HL-60/S4 treated with retinoic acid at 250 ng/mL for 4 days and 3 days (cell line): ENCODE data around the gene IL12A.

ENCODE experiments used
- in situ Hi-C: fragments of 300-500 bp; cut with MboI; formaldehyde crosslinking; loops from 2 replicates; pipeline ENCODE4 v1.7.0; 2022; ENCODE audit warnings: low sequenced_read_pairs

The IL12A gene

DNA sequence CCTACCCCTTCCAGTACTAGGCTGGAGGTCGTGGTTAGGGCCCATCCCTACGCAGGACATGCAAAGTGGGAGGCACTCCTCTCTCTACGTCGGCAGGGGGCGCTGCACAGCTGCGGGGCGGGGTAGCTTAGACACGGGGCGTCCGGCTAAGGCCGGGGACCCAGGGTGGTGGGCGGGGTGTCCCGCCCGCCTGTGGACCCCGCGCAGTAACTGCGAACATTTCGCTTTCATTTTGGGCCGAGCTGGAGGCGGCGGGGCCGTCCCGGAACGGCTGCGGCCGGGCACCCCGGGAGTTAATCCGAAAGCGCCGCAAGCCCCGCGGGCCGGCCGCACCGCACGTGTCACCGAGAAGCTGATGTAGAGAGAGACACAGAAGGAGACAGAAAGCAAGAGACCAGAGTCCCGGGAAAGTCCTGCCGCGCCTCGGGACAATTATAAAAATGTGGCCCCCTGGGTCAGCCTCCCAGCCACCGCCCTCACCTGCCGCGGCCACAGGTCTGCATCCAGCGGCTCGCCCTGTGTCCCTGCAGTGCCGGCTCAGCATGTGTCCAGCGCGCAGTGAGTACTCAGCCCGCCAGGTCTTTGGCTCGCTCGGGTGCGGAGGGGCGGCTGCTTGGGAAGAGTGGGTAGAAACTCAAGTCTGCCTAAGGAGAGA is at the start of gene IL12A:
IL12A (plus strand) TSS at position 219 of the 655 bp plus-strand sequence.
- in situ Hi-C loops, result no loop called here

DNA sequence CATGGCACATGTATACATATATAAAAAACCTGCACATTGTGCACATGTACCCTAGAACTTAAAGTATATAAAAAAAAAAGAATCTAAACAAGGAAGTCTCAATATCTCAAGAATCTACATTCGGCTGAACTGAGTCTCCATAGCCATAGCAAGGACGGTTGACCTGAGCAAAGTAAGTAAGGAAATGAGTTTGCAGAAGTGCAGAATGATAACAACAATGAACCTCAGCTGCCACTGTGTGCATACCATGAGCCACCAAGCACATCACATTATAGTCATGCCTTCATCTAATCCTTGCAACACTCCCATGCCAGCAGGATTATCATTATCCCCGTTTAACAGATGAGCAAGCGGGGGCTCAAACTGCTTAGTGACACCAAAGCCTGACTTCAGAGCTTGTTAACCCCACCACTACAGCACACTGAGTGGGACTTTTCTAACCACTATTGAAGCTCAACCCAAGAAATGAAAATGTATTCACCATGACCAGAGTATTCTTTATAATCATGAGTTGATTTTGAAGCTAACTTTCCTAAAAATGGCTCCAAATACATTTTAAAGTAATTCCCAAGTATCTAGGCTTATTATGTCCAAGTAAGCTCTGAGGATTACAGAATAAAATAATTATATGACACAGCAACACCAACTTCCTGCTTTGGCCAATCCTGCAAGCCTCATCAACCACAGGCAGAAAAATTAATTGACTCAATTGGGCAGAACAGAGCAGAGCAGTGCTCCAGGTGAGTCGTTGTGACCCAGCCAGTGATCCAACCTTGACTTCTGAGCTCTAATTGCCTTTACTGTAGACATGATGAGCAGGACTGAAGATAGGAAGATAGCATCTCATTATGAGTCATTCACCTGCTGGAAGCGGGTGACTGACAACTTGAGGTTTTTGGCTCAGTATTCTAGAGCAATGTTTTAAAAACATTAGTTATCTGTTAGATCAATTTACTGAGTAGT is 47.3 kb upstream of the IL12A start:
- in situ Hi-C loops, result no loop called here

DNA sequence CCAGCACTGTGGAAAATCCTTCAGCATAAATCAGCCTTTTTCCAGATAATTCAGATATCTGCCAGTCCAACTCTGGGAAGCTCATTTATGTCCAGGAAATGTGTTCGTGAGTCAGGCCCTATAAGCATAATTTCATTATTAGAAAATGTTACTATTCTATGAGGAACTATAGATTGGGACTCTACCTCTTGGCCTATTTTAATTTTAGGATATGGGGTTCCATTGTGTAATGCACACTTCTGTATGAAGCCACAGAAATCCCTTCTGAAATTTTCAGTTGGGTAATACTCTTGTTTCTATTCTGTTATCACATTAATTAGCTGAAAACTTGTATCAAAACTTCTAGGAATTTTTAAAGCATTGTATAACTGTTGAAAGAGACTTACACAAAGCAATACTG is 43.9 kb upstream of the IL12A start:
- in situ Hi-C loops, result no loop called here

DNA sequence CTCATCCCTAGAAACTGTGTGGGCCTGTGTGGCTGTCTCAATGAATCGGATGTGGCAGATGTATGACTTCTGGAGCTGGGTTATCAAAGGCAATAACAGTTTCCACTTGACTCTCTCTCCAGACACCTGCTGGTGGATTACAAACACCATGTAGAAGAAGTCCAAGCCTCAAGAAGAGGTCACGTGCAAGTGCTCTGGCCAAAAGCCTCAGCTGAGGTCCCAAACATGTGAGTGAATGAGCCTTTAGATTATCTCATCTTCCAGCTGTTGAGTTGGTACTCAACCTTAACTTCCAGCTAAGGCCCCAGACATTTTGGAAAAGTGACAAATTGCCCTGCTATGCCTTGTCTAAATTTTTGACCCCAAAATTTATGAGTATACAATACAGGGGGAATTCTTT is 42.7 kb upstream of the IL12A start:
- in situ Hi-C loops, result no loop called here

DNA sequence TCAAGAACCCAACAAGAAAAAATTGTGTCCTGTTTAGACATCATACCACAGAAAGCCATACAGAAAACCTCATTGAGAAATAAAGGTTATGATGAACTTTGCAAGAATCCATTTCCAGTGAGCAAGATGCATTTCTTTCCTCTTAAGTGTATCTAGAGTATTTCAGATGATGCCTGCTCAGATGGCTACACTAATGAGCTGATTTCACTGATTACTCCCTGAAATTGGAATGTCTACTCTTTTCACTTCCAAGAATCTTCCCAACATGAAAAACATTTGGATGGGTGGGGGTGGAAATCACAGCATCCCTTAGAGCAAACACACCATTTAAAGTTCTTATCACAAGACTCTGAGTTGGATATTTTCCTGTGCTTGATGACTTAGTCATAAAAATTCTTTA is 41.4 kb upstream of the IL12A start:
- in situ Hi-C loops, result no loop called here

DNA sequence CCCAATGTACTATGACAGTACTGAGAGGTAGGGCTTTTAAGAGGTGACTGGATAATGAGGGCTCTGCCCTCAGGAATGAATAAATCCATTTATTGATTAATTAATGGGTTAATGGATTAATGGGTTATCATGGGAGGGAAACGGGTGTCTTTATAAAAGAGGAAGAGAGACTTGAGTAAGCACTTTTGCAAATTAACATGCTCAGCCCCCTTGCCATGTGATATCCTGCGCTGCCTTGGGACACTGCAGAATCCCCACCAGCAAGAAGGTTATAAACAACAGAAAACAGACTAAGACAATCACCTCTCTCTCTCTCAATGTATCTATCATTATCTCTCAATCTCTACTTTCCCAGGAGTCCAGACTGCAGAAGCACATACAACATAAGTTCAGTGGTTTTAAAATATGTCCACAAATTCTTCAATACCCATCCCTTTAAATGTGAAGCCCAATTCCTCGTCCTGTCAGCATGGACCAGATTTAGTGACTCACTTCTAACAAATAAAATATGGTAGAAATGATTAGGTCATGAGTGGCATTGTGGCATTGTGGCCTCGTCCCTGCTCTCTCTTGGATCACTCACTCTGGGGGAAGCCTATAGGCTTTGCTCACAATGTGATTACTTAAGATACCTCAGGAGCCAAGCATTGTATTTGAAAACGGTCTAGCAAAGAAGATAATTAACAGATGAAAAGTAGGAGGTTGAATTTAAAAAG is 40.0 kb upstream of the IL12A start:
- in situ Hi-C loops, result no loop called here

DNA sequence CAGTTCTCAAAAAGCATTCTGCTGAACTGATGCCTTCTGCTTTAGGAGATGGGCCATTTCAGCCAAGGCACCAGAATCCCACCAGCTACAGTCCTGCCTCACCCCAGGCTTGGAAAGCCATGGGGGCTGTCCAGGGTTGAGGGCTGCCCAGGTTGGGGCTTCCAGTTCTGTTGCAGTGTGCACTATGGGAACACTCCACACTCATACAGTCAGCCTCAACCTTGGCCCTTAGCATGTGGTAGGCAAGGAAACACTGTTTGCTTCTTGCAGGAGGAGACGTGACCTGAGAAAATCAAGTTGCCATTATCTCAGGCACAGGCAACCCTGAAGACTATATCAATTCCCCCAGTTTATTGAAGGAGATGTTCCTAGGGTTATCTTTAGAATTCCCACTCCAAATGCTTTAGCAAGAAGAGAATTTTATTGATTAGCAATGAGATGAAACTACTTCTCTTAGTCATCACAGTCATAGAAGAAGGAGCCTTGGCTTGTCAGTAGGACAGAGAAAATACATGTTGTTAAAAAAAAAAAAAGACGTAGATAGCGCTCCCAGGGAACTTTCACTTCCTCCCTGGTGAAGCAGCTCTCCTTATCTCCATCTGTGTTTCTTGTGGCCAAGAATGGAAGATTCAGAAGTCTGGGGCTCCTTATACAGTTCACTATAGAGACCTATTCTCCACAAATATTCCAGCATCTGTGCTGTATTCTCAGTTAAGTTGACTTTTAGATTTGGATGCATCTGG is 38.3 kb upstream of the IL12A start:
- in situ Hi-C loops, result no loop called here

DNA sequence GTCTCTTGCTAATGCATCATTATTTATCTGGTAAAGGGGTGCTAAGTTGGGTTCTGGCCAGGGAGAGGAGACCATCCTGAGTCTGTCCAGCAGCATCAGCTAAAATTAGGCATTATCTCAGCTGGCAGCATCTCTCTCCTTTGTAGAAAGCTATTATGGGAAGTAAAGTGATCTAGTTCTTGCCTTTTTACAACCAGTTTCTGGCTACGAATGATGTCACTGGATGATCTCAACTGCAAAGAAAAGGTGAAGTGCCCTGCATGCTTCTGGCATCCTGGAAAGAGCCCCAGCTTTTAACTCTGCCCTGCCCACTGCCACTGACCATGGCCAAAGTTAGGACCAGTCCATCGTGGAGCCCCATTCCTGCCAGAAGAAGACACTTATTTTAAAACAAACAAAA is 37.1 kb upstream of the IL12A start:
- in situ Hi-C loops, result no loop called here

DNA sequence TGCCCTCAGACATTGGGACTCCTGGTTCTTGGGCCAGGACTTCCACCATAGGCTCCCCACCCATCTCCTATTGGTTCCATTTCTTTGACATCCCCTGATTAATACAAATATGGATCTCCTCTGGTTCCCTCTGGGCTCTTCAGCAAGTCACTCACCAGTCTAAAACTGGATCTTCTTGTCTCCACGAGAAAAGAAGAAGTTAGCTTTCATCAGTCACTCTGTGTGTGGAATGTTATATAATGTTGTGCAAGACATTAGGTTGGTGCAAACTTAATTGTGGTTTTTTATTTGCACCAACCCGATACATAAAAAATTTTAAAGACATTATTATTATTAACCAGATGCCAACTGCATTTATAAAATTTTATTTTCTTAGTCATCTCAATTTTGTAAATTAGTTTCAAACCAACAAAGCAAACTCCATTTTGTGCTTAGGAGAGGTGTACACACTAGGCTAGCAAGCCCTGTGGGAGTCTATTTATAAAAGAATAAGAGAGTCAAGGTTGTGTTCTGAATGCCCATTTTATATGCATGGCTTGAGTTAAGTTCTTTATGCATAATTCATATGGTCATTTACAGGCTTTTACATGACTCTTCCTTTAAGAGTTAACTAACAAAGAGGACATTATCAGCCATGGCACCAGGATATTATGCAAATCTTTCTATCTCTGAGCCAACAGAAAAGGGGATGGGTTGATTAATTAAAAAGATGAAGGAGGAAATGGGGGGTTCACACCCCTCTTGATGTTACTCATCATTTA is 35.1 kb upstream of the IL12A start:
- in situ Hi-C loops, result no loop called here

DNA sequence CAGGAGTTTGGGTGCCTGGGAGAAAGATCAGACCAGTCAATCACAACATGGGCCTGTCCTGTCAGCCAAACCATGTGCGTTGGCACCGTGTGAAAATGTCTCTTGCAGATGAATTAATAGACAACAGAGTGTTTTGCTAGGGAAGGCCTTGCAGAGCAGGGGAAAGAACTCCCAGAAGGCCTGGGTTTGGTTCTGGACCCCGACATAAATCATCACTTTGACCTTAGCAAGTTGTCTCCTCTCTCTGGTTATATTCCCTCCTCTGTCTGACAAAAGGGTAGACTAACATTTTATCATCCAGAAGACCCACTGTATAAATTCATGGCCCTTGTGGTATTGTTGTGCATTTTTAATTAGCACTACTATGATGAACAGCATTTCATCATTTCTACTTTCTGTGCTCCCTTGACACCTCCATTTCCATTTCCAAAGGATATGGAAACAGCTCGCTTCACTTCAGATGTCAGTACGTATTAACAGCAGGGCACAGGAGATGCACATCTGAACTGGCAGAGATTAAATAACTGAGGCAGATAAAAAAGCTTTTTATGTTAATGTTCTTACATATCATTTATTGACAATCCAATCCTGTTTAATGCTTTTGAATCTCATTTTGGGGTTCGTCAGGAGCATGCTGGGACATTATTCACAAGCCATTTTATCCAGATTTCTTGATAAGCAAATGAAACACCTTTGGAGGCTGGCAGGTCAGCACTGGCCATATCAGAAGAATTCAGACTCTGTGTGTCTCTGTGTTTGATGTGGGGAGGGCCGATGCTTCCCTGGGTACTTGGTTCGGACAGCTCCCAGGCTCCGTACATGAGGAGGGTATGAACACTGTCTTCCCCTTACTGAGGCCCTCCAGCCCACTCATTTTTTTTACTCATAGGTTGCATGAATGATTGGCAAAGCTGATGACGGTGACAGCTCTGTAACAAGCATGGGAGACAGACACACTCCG is 28.2 kb upstream of the IL12A start:
- in situ Hi-C loops, result no loop called here

DNA sequence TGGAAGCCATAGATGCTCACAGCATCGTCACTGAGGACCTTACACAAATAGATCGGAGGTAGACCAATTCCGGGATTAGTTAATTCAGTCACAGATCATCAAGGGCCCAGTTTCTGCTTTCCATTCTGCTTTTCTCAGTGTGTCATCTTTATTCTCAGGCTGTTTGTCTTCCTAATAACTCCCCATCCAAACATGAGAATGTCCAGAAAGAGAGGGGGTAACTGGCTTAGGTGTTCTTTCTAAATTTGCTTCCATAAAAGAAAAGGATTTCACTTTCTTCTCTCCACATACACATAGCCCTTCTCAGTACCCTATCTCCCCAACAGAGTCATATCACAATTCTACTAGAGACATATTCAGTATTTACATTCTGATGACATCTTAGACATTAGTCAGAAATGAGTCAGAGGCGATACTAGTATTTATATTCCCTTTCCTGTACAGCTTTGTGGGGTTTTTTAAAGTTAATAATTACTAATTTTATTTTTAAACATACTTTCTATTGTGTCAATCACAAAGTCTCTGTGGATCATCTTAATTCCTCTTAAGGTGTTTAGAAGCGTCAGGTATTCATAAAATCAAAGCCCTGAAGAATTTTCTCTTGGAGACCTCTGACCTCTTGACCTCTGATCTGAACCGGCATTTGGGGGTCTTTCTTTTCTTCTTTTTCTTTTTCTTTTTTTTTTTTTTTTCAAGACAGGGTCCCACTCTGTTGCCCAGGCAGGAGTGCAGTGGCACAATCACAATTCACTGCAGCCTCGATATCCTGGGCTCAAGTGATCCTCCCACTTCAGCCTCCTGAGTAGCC is 24.3 kb upstream of the IL12A start:
- in situ Hi-C loops, result no loop called here

DNA sequence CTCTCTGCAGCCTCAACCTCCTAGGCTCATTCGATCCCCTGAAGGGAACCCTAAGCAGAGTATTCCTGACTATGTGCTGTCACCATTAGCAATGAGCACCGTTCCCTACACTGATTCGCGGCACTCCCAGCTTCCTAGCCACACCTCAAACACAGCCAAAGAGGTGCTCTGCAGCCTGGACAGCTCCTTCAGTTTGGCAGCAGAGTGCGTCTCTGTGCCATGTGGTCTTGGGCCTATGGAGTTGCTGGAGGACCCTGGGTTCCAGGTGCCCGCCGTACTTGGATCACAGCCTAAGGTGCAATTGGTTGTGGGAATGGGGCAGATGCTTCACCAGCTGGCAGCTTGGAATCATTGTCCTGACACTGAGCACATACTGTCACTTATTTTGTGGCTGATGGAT is 17.3 kb upstream of the IL12A start:
- in situ Hi-C loops, result no loop called here

DNA sequence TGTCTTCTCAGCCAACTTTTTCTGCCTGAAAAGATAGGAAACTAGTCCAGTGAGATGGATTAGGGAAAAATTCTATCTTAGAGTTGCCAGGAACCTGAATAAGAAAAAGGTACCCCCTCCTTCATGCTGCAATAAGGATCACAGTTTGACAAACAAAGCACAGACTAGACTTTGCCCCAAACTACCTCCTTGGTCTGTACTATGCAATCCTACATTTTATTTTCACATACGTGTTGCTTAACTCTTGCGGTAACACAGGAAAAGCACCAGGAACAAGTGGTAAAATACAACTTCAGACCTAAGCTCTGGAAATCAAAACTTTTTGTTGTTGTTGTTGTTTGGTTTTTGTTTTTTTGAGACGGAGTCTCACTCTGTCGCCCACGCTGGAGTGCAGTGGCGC is 11.3 kb upstream of the IL12A start:
- in situ Hi-C loops, result no loop called here

DNA sequence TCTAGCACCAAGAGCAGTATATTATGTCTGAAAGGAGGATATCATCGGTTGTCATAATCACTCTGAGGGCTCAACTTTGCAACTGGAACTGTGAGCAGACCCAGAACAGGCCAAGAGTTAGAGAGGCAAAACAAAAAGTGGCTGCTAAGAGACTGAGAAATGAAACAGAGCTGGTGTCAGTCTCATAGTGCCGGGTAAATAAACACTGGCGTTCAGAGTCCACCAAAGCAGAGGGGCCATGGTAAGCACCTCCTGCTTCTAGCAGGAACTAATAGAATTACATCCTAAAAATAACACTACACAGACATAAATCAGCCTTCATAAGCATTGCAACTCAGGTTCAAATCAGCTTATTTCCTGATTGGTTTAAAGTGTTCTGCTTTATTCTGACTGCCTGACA is 10.3 kb upstream of the IL12A start:
- in situ Hi-C loops, result no loop called here

DNA sequence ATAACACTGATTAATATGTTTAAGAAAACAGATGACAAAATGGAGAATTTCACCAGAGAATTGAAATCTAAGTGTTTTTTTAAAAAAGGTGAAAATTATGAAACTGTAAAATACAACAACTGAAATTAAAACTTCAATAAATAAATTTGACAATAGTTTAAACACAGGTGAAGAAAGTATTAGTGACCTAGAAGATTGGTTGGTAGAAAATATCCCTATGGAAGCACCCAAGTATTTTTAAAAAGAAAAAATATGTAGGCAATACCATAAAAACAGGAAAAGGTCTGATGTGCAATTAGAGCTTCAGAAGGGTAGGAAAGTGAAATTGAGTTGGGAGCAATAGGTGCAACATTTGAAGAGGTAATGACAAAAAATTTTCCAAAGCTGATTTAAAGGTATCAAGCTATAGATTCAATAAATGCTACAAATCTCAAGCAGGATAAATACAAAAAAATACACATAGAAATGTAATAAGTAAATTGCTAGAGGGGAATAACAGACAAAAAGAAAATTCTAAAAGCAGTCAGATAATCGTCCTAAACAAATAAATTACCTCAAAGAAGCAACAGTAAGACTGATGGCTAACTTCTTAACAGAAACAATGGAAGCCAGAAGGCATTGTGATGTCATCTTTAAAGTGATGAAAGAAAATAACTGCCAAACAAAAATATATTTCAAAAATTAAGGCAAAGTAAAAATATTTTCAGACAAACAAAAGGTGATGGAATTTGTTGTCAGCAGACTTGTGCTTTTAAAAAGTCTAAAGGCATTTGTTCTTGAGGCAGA is 9.5 kb upstream of the IL12A start:
- in situ Hi-C loops, result no loop called here

DNA sequence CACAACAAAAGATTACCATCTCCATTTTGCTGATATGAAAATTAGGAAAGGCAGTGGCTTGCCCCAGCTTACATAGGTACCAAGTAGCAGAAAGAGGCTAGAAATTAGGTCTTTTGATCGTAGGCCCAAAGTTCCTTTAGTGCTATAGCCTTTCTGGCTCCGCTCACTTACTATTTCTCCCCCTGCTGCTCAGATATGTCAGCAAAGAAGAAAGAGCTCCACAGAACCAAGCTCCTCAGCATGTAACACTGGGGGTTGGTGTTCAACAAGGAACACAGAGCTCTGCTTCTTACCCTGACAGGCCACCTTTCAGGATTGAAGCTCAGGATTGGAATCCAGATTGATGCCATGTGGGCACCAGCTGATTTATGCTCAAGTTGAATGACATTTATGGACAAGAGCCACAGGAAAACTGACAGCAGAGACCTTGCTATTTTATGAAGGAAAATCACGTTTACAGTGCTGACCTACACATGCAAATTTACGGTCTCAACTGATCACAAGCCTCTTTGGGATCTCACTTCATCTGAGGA is 6.1 kb upstream of the IL12A start:
- in situ Hi-C loops, result no loop called here

DNA sequence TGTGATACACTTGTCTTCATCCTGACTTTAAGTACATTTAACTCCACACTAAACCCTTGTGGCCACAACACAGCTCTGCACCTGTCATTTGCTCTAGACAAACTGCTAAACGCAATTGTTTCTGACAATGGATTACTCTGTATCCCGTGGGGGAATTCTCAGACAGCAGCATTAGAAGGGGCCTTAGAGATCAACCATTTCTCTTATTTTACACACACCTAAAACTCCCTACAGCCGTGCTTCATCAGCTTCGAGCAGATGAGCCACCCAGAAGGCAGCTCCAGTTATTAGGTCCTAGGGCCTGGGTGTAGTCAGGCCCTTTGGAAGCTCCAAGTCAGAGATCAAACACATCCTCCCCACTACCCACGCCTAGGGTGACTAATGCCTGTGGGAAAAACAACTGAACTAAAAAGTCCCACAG is 1.3 kb upstream of the IL12A start:
- in situ Hi-C loops, result no loop called here
